ENCODE measurements around the gene OR7A10. TPM values are rescaled to one million over a fixed set of nuclear protein-coding genes. Genes with fewer than 3 reads are reported as not detected.

OR7A10 gene
- polyA plus RNA-seq, 1 donor from 2014 or later: not detected

- Histone ChIP-seq H2AFZ (ENCODE audit: low read depth, low read length) (no peak overlapping the region), H3F3A (ENCODE audit: insufficient read depth, low read length, poor library complexity, severe bottlenecking) (no peaks in the 10 kb centered on the region), H3K4me2 (ENCODE audit: low read length) (no peak overlapping the region), H4K20me1 (ENCODE audit: insufficient read depth) (no peaks in the 10 kb centered on the region), H3K9me3 (ENCODE audit: low read length) (no peaks in the 10 kb centered on the region), H3K27me3 (ENCODE audit: insufficient read depth, low read depth, low read length) (no peaks in the 10 kb centered on the region), H3K27ac (ENCODE audit: low read length) (no peak overlapping the region), H3K9me2 (ENCODE audit: insufficient read depth, low read length) (no peaks in the 10 kb centered on the region), H3K9ac (ENCODE audit: low read length) (no peak overlapping the region), H3K36me3 (ENCODE audit: insufficient read depth, low read length) (no peaks in the 10 kb centered on the region), H3K79me2 (replicated peaks; ENCODE audit: insufficient read depth, low read length) (no peaks in the 10 kb centered on the region), H3K4me3 (ENCODE audit: low read length) (no peak overlapping the region)
- TF ChIP-seq RAD21 (conservative IDR thresholded peaks at IDR 0.05) (no peak), REST (IDR thresholded peaks at IDR 0.05; ENCODE audit: borderline replicate concordance) (no peak), SMC3 (conservative IDR thresholded peaks at IDR 0.05; ENCODE audit: poor library complexity) (no peak)
Observed at GRCh38 chr19:14889994-14890642, 41.4 kb upstream of the OR7A10 start.

- Histone ChIP-seq H3F3A (ENCODE audit: insufficient read depth, low read length, poor library complexity, severe bottlenecking) (no peaks in the 10 kb centered on the region), H3K79me2 (replicated peaks; ENCODE audit: insufficient read depth, low read length) (no peaks in the 10 kb centered on the region)
- TF ChIP-seq EP300 (conservative IDR thresholded peaks at IDR 0.05; ENCODE audit: poor library complexity, severe bottlenecking): no peak
- no peak for TF ChIP-seq CTCF (IDR thresholded peaks at IDR 0.05; ENCODE audit: poor library complexity, severe bottlenecking)
- TF ChIP-seq POLR2AphosphoS5 (IDR thresholded peaks at IDR 0.05): no peak
- TF ChIP-seq EZH2 (IDR thresholded peaks at IDR 0.05; ENCODE audit: borderline replicate concordance, insufficient read depth, low read length, poor library complexity, severe bottlenecking): no peak
- no peak for TF ChIP-seq RAD21 (conservative IDR thresholded peaks at IDR 0.05)
- no peak for TF ChIP-seq REST (IDR thresholded peaks at IDR 0.05; ENCODE audit: borderline replicate concordance)
- no peak for TF ChIP-seq MXI1 (conservative IDR thresholded peaks at IDR 0.05; ENCODE audit: poor library complexity, severe bottlenecking)
- TF ChIP-seq SMC3 (conservative IDR thresholded peaks at IDR 0.05; ENCODE audit: poor library complexity): no peak
- TF ChIP-seq TAF1 (IDR thresholded peaks at IDR 0.05; ENCODE audit: low read depth): no peak
Observed at GRCh38 chr19:14886032-14886431, 37.3 kb upstream of the OR7A10 start, which contains the start of gene OR7A17. Gene OR7A17, minus strand, starts transcription at chr19:14886132. Its CDS starts 4,777 bp downstream, at chr19:14881355.

More at GRCh38 chr19:14886032-14886431, 37.3 kb upstream of the OR7A10 start, which contains the start of gene OR7A17:
- no peak within 1 kb of the TSS for H3K4me3 ChIP-seq (ENCODE audit: low read length)
- no peaks in the 10 kb centered on the region for H3K9me3 ChIP-seq (ENCODE audit: low read length)
- H4K20me1 ChIP-seq (ENCODE audit: insufficient read depth): no peaks in the 10 kb centered on the region
- H3K9me2 ChIP-seq (ENCODE audit: insufficient read depth, low read length): no peaks in the 10 kb centered on the region
- no peak within 1 kb of the TSS for H2AFZ ChIP-seq (ENCODE audit: low read depth, low read length)
- H3K9ac ChIP-seq (ENCODE audit: low read length): no peak within 1 kb of the TSS
- no peak within 1 kb of the TSS for H3K27ac ChIP-seq (ENCODE audit: low read length)
- H3K36me3 ChIP-seq (ENCODE audit: insufficient read depth, low read length): no peaks in the 10 kb centered on the region
- H3K4me2 ChIP-seq (ENCODE audit: low read length): no peak within 1 kb of the TSS
- no peaks in the 10 kb centered on the region for H3K27me3 ChIP-seq (ENCODE audit: insufficient read depth, low read depth, low read length)

All from neural cell (in vitro differentiated cells).